SU-DHL-6 (cell line): Measurements from ENCODE around the gene FOXP3.
"Not testable (repeated sequence)": the region's sequence is repeated elsewhere in the genome, so short reads cannot be mapped to it uniquely, and the experiment has no call there.

Source experiments
- H2AFZ ChIP-seq: fragments of 200-600 bp; sonication (generic); 2 replicates; pipeline ENCODE4 v1.6.1; 2014; ENCODE audit warnings: low read depth, mild to moderate bottlenecking, moderate library complexity, mixed read lengths, antibody characterized with exemption, low read length; ENCODE audit not compliant: severe bottlenecking
- H3F3A ChIP-seq: fragments of 200-600 bp; shearing (Covaris generic); 2 replicates; pipeline ENCODE4 v1.6.0; 2016; ENCODE audit warnings: antibody characterized with exemption, mild to moderate bottlenecking; ENCODE audit not compliant: insufficient read depth
- H3K27ac ChIP-seq: fragments of 200-600 bp; sonication (generic); 2 replicates; pipeline ENCODE4 v1.5.1; 2016; ENCODE audit warnings: low read depth, mild to moderate bottlenecking, low read length, moderate library complexity, mixed read lengths
- H3K27me3 ChIP-seq: fragments of 200-600 bp; sonication (generic), shearing (Covaris generic); 2 replicates; pipeline ENCODE4 v1.6.0; 2014; ENCODE audit warnings: mild to moderate bottlenecking, low read length
- H3K36me3 ChIP-seq: fragments of 200-600 bp; sonication (generic); 2 replicates; pipeline ENCODE4 v1.6.1; 2014; ENCODE audit warnings: mild to moderate bottlenecking, low read length, mixed read lengths
- H3K4me2 ChIP-seq: fragments of 300-600, 200-600 bp; shearing (Covaris generic), sonication (generic); 2 replicates; pipeline ENCODE4 v1.6.0; 2014; ENCODE audit warnings: low read length, low read depth, mild to moderate bottlenecking; ENCODE audit not compliant: poor library complexity, severe bottlenecking
- H3K4me3 ChIP-seq: fragments of 200-600 bp; sonication (generic); 2 replicates; pipeline ENCODE4 v1.5.1; 2014; ENCODE audit warnings: antibody characterized with exemption, low read length, mild to moderate bottlenecking, mixed read lengths; ENCODE audit not compliant: insufficient read depth, poor library complexity, severe bottlenecking
- H3K79me2 ChIP-seq: fragments of 200-600 bp; sonication (generic); 2 replicates; pipeline ENCODE4 v1.6.1; 2014; ENCODE audit warnings: mild to moderate bottlenecking, low read length, moderate library complexity; ENCODE audit not compliant: insufficient read depth
- H3K9ac ChIP-seq: fragments of 200-600 bp; sonication (generic); 2 replicates; pipeline ENCODE4 v1.7.0; 2014; ENCODE audit warnings: mild to moderate bottlenecking, low read length
- H3K9me2 ChIP-seq: fragments of 200-600 bp; sonication (generic); replicated peaks from 2 replicates; pipeline ENCODE4 v1.6.1; 2014; ENCODE audit warnings: low read length; ENCODE audit not compliant: insufficient read depth
- H3K9me3 ChIP-seq: fragments of 200-600 bp; sonication (generic); 2 replicates; pipeline ENCODE4 v1.6.1; 2014; ENCODE audit warnings: low read length, mixed read lengths; ENCODE audit not compliant: insufficient read depth
- H4K20me1 ChIP-seq: fragments of 200-600 bp; sonication (generic); 2 replicates; pipeline ENCODE4 v1.6.1; 2014; ENCODE audit warnings: low read depth, mild to moderate bottlenecking, antibody characterized with exemption, low read length, moderate library complexity, mixed read lengths
- EZH2phosphoT487 ChIP-seq: fragments of 200-600 bp; sonication (generic), shearing (Covaris generic); conservative IDR thresholded peaks from 2 replicates; pipeline ENCODE4 v1.6.1; 2018; ENCODE audit warnings: mild to moderate bottlenecking, antibody characterized with exemption, low read length, moderate library complexity, mixed read lengths
- TF ChIP-seq, protein P1 (sequence below): fragments of 200-600 bp; sonication (generic); IDR thresholded peaks from one replicate; pipeline ENCODE4 v1.5.1; 2017; ENCODE audit warnings: antibody characterized with exemption, mild to moderate bottlenecking, low read length, moderate library complexity; ENCODE audit not compliant: insufficient read depth, poor library complexity, severe bottlenecking

FOXP3 gene

DNA sequence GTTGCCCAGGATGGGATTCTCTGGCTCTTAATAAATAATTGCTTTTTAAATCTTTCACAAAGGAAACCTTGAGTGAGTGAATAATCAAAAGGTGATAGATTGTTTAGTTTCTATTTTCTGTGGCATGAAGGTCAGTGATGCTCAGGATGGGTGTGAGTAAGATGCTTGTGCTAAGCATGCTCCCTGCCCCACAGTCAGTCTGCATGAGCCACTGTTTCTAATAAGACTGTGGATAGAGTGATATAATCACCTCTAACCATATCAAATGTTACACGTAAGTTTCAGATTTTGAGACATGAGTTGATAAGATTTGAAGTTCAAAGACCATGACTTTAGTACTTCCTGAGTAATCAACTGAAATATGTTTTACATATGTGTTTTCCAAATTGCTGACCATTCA lies 36.2 kb upstream of the FOXP3 start:
- H3K4me2 ChIP-seq, result no peak overlapping the region
- H2AFZ ChIP-seq, result no peak overlapping the region
- H3F3A ChIP-seq, result no peaks in the 10 kb centered on the region
- no peak overlapping the region for H3K9ac ChIP-seq
- H3K27ac ChIP-seq, result no peak overlapping the region
- H3K27me3 ChIP-seq, result no peaks in the 10 kb centered on the region
- no peaks in the 10 kb centered on the region for H3K9me3 ChIP-seq
- no peaks in the 10 kb centered on the region for H3K9me2 ChIP-seq
- no peaks in the 10 kb centered on the region for H3K36me3 ChIP-seq
- H3K79me2 ChIP-seq, result no peaks in the 10 kb centered on the region
- no peak overlapping the region for H3K4me3 ChIP-seq
- no peaks in the 10 kb centered on the region for H4K20me1 ChIP-seq
- TF ChIP-seq, protein P1, sequence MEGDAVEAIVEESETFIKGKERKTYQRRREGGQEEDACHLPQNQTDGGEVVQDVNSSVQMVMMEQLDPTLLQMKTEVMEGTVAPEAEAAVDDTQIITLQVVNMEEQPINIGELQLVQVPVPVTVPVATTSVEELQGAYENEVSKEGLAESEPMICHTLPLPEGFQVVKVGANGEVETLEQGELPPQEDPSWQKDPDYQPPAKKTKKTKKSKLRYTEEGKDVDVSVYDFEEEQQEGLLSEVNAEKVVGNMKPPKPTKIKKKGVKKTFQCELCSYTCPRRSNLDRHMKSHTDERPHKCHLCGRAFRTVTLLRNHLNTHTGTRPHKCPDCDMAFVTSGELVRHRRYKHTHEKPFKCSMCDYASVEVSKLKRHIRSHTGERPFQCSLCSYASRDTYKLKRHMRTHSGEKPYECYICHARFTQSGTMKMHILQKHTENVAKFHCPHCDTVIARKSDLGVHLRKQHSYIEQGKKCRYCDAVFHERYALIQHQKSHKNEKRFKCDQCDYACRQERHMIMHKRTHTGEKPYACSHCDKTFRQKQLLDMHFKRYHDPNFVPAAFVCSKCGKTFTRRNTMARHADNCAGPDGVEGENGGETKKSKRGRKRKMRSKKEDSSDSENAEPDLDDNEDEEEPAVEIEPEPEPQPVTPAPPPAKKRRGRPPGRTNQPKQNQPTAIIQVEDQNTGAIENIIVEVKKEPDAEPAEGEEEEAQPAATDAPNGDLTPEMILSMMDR, result no peak
- no peak for TF ChIP-seq EZH2phosphoT487

DNA sequence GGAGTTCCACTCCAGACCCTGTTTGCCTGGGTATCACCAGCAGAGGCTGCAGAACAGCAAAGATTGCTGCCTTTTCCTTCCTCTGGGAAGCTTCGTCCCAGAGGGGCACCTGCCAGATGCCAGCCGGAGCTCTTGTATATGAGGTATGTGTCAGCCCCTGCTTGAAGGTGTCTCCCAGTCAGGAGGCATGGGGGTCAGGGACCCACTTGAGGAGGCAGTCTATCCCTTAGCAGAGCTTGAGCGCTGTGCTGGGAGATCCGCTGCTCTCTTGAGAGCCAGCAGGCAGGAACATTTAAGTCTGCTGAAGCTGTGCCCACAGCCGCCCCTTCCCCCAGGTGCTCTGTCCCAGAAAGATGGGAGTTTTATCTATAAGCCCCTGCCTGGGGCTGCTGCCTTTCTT lies 34.8 kb upstream of the FOXP3 start:
- H3K27me3 ChIP-seq, H3K9me3 ChIP-seq, H3K4me3 ChIP-seq, H3K9me2 ChIP-seq, H3K27ac ChIP-seq, H3K36me3 ChIP-seq, H2AFZ ChIP-seq, H4K20me1 ChIP-seq, H3K4me2 ChIP-seq, H3F3A ChIP-seq, H3K9ac ChIP-seq, H3K79me2 ChIP-seq: not testable (repeated sequence)

DNA sequence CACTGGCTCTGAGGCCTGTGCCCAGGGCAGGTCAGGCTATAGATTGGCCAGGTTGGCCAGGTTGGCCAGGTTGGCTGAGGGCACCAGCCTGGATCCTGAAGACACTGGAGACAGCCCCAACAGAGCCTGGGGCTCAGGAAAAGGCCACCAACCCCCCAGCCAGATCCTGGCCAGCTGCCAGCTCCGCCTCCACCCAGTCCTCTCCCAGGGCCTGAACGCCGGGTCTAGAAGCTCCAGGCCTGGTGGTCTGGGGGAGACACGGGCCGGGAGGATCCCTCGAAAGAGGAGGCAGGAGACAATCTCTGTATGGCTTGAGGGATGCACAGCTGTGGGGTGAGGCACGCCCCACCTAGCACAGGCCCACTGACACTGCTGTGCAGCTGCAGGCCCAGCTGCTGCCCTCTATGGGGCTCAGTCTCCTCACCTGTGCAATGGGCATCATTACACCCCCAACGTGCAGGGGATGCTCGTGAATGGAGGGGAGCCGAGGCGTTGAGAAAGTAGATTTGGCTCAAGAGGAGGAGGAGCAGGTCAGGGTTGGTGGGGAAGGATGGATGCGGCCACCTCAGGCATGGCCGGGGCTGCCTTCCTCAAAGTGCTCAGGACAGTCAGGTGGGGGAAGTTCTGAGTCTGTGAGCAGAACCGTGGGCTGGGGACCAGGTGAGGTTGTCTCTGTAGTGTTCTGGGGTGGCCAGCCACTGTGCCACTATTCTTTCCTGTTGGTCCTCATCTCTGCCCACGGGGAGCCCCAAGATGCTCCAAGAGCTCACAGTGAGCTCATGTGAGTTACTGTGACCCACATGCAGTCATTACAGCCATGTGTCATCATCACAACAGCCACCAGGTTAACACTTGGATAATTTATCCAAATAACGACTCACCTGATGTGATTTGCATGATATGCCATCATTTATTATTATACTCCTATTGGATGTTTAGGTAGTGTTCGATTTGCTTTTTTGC lies 28.2 kb upstream of the FOXP3 start:
- Histone ChIP-seq H4K20me1 (no peaks in the 10 kb centered on the region), H3K36me3 (no peaks in the 10 kb centered on the region), H3K9me2 (no peaks in the 10 kb centered on the region), H3K4me3 (no peak overlapping the region), H3K27ac (no peak overlapping the region), H3K4me2 (no peak overlapping the region), H3K27me3 (no peaks in the 10 kb centered on the region), H3K9ac (no peak overlapping the region), H2AFZ (no peak overlapping the region), H3K79me2 (no peaks in the 10 kb centered on the region), H3F3A (no peaks in the 10 kb centered on the region), H3K9me3 (no peaks in the 10 kb centered on the region)
- TF ChIP-seq, protein P1, result no peak
- TF ChIP-seq EZH2phosphoT487, result no peak

DNA sequence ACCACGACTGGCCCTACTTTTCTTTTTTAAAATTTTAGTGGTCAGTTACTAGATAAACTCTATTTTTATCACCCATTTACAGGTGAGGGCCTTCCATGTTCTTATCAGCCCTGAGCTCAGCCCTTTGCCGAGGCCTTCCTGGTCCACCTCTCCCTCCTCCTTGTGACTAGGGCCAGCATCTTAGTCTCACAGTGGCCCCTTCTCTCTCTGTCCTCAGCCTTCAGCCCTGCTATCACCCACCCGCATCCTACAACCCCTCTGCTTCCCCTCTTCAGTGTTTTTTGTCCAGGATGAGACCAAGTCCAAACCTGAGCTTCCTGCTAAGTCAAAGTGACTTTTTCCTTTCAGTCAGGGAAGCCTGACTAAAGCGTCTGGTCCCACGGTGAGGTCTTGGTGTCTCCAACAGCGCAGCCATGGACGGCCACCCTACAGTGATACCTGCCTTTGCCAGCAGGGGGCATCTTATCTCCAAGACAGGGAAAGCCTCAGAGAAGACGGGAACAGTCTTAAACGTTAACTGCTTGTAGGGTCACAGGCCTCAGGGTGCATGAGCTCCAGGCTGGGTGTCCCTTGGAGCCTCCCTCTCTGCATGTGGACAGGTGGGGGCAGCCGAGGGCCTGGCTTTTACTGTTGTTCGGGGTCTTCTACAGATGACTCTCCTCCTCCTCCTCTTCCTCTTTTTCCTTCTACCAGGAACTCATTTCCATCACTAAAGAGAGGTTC lies 27.3 kb upstream of the FOXP3 start:
- H3K4me3 ChIP-seq, result no peak overlapping the region
- no peaks in the 10 kb centered on the region for H3K36me3 ChIP-seq
- H2AFZ ChIP-seq, result no peak overlapping the region
- no peaks in the 10 kb centered on the region for H3K79me2 ChIP-seq
- no peaks in the 10 kb centered on the region for H3K27me3 ChIP-seq
- no peaks in the 10 kb centered on the region for H3K9me2 ChIP-seq
- H4K20me1 ChIP-seq, result no peaks in the 10 kb centered on the region
- TF ChIP-seq EZH2phosphoT487, result no peak
- TF ChIP-seq, protein P1, result peak; percentile 62
- no peak overlapping the region for H3K9ac ChIP-seq
- H3K27ac ChIP-seq, result no peak overlapping the region
- H3F3A ChIP-seq, result no peaks in the 10 kb centered on the region
- no peak overlapping the region for H3K4me2 ChIP-seq
- H3K9me3 ChIP-seq, result no peaks in the 10 kb centered on the region
